HG03432 (cell line): ENCODE measurements around the gene APBB2.
A peak's percentile ranks its signal among the peaks of the same experiment; 100 is the strongest.

Source experiments
- ATAC-seq: cut with Tn5 transposase; IDR thresholded peaks from one replicate; pipeline ENCODE4 v1.9.1; 2021; ENCODE audit warnings: mild to moderate bottlenecking, moderate library complexity; ENCODE audit not compliant: unreplicated experiment

The APBB2 gene

GRCh38 chr4:40875507-40876150 lies 338.7 kb downstream of the APBB2 start:
- peak; percentile 58 for ATAC-seq

- no peak for ATAC-seq
These were observed 339.4 kb downstream of the APBB2 start for GRCh38 chr4:40874901-40875300.

GRCh38 chr4:40874331-40874730 lies 340.0 kb downstream of the APBB2 start:
- no peak for ATAC-seq

GRCh38 chr4:40871695-40872250 lies 342.6 kb downstream of the APBB2 start:
- ATAC-seq, result no peak

- ATAC-seq, result no peak
These were observed 344.2 kb downstream of the APBB2 start for GRCh38 chr4:40870150-40870549.

DNA sequence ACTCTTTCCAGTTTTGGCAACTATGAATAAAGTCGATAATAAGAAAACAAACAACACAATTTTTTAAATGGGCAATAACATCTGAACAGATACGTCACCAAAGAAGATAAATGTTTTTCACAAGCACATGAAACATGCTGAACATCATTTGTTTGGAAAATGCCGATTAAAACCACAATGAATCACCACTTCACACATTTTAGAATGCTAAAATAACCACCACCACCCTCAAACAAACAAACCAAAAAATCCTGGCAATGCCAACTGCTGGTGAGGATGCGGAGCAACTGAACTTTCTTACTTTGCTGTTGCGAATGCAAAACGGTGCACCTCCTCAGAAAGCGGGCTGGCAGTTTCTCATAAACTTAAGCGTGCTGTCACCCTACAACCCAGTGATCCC lies 348.6 kb downstream of the APBB2 start:
- ATAC-seq, result no peak

- ATAC-seq, result no peak
These were observed 349.8 kb downstream of the APBB2 start for GRCh38 chr4:40864531-40864930.

DNA sequence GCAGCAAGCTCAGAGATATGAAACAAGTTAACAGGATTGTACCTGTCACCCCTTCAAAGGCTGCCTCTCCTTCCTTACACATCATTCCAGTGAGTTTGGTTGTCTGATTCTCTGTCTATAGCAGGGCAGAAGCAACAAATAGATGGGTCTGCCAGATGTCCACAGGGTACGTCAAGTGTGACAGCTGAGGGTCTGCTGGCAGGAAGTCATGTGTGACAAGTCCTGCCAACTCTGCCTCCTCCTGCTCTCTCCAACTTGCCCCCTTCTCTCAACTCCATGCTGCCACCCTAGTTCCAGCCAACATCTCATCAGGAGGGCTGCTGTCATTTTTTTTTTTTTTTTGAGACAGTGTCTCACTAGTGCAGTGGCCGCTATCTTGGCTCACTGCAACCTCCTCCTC lies 355.4 kb downstream of the APBB2 start:
- ATAC-seq, result no peak

- ATAC-seq, result no peak
These were observed 356.4 kb downstream of the APBB2 start for GRCh38 chr4:40857956-40858355.

DNA sequence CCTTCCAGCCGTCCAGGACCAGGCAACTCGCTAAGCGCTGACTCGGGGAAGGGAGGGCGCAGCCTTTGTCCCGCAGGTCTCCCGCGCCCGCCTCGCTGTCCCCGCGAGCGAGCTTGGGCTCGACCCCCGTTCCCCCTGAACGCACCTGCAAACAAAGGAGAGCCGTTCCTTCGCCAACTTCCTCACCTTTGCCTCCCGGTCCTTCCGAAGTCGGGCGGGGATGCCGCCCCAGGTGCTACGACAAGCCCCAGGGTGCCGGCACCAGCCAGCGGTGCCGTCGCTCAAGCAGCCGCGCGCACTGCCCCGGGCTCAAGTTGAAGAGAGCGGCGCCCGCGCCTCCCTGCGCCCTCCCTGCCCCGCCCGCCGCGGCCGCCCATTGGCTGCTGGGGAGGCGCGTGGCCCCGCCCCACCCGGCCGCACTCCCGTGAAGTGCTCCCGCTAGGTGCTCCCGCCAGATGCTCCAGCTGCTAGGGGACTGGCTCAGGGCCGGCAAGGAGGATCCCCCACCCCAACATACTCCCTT lies 357.4 kb downstream of the APBB2 start:
- peak; percentile 97 for ATAC-seq

- ATAC-seq, result no peak
These were observed 358.0 kb downstream of the APBB2 start for GRCh38 chr4:40856277-40856839.

- ATAC-seq, result no peak
These were observed 363.8 kb downstream of the APBB2 start for GRCh38 chr4:40850496-40850895.

DNA sequence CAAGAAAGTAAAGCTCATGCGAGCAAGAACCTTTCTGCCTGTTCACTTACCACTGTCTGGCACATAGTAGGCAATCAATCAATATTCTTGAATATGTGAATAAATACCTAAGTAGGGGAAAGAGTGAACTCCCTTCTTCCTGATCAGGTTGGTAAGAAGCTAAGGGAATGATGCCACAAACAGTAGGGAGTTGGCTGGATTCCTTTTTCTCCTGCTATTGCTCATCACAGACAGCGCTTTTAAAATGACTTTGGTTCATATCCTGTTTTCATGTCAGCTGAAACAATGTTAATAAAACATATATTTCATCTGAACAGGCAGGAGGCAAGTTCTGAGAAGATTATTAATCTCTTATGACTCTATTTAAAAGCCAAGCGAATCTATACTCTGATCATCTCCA lies 365.4 kb downstream of the APBB2 start:
- ATAC-seq, result no peak

DNA sequence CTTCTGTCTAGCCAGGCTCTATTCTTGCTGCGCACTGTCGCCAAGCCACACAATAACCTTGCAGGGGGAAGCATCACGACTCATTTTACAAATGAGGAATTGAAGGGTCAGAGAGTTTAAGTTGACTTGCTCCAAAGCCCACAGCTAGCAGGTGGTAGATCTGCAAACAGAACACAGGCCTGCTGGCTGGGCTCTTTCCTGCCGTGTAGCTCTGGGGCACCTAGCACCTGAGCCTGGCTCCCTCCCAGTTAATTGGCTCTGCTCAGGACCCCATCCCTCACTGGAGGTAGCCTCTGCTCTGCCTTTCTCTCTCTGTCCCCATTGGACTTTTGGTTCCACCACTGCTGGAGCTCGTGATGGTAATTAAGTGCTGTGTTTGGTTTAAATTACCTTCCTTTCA lies 366.1 kb downstream of the APBB2 start:
- no peak for ATAC-seq

DNA sequence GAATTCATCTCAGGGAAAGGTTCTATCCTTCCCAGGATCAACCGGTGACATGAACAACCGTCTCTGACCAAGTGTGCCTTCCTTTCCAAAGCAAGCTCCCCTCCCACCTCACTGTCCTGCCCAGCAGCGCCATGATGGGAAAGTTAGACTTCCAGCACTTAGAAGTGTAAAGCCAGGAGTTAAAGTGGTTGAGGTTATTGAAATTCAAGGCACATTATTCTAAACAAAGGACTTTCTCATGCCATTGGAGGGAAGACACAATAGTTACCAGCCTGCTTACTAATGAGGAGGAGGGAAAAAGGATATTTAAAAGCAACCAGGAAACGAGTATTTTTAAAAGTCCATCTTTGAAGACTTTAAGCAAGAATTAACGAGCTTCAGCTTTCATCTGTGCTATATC lies 367.8 kb downstream of the APBB2 start:
- no peak for ATAC-seq

DNA sequence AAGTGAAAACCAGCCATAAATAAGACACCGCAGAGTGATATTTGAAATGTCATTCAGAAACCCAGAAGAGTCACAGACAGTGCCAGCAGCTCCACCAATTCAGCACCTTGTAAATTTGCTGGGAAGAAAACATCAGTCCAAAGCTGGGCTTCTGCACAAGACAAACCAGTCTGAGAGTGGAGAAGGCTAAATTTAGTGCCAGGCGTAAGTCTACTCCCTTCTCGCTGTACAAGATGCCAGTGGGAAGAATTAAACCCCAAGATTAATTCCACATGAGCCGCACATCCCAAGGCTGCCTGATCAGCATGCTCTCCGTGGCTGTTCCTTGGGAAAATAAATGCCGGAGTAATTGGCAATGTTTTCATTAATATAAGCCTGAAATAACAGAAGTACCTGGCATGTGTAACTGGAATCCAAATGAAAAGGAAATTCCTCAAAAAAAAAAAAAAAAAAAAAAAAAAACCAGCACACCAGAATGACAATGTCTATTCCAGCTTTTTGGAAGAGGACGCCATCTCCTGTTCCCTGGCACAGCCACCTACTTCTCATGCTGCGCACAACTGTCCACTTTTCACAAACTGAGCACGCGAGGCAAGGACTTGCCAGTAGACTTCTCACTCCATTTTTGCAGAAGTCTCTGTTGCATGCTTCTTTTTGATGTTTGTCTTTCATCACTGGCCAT lies 369.0 kb downstream of the APBB2 start:
- ATAC-seq, result no peak

DNA sequence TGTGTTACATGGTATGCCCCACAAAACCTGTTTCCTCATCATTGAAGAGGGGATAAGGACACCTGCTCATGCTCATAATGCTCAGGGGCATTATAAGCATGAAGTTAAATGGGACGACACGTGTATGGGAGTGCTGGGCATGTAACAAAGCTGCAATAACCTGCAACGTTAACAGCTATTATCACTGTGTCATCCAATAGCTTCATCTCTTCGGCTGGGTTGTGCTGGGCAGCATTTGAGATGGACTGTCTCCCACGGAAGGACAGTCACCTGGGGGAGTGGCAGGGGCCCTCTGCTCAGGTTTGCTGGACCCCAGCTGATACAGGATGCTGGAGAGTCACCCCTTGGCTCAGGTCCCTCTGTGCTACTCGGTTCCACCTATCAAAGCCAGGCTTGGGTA lies 370.1 kb downstream of the APBB2 start:
- ATAC-seq, result no peak

DNA sequence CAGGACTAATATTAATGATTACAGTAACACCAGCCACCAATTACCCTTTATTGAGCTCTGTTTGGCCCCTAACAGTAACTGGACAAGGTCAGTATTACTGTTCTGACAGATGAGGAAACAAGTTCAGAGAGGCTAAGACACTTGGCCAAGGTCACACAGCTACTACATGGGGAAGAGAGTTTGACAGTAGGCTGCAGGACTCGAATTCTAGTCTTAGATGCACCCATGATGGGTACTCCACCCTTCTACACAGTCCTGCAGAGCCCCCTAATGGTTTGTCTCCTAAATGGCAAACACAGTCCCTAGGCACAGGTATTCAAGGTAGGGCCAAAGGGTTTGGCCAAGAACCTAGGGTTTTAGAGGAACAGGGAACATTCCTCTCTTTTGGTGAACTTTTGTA lies 370.6 kb downstream of the APBB2 start:
- ATAC-seq, result no peak

- ATAC-seq, result no peak
These were observed 371.5 kb downstream of the APBB2 start for GRCh38 chr4:40842725-40843423.

DNA sequence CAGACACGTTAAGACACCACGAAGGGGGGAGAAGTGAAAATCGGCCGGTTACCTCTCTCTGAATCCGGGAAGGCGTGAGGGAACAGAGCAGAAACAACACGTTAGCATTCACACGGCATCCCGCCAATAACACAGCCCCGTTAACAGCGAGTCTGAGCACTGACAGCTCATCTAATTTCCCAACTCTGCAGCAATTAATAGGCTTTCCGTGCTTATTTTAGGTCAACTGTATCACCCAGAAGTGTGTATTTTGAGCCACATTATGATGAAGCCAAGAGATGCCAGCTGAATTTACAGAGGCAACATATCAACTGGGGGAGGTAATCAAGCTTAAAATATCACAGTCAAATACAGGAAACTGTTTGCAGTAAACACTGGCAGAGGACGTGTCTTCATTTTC lies 372.0 kb downstream of the APBB2 start:
- ATAC-seq, result no peak

DNA sequence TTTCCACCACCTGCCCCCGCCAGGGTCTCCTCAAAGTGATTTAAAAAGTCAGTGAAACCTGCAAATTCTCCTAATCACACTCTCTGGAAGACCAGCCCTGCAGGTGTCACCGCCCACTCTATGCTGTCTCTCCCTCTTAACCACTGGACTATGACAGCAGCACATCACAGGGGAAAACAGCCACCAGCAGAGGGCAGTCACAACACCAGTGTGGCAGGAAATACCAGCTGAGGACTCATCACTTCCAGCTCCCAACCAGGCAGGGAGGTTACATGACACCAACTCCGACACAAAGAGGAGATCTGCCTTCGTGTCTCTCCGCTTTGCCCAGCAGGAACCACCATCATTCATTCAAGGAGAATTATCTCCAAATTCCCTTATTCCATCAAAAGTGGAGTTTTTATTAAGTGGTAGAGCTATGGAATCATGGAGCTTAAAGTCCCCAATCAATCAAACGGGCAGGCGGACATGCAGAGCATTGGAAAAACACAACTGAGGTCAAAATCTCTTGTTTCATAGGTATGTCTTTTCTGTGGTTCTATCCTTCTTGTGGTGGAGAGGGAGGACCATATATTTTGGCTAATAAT lies 373.3 kb downstream of the APBB2 start:
- peak; percentile 74 for ATAC-seq
